K562 treated with DMSO at 1 percent for 4 hours (cell line): Measurements from ENCODE around the gene ZNF182. TPM values are rescaled to one million over a fixed set of nuclear protein-coding genes. Genes with fewer than 3 reads are reported as not detected.

Experiments
- total RNA-seq: library from RNA; unstranded; fragments of 300-600 nt; gene quantifications from 2 replicates; pipeline ENCODE4 v1.2.3, GENCODE V29; 2022; ENCODE audit not compliant: insufficient read depth

Gene ZNF182
- 2.1 and 3.3 TPM in 2 replicates for total RNA-seq

DNA sequence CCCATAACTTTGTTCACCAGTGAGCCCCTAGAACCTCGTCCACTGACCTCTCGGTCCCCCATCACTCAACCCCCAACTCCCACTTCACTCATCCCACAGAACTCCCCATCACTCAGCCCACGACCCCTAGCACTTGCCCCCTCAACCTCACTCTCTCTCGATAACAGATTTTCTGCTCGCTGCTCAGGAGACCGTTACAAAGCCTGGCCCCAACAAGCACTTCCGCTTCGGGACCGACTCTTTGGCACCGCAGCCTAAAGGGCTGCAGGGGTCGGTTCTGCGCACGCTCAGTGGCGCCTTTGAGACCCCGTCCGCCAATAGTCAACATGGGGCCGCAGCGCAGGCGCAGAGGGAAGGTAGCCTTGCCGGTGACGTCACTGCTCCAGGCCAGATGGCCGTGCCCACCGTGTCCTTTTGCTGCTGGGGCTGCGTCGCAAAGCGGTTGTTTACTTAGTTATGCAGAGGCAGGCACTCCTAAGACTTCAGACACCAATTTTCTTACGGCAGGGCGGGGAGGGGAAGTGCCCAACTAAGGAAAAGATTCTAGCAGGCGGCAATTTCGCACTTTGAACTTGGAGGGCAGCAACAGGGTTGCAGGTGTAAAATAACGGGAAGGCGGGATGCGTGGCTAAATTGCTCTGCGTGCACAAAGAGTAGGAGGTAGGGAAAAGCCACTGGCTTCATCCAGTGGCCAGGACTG is at the start of gene ZNF182:
TSS of gene ZNF182 (minus strand) at position 232 of the 700 bp plus-strand sequence. CDS start 1,380 bp downstream, outside the sequence.

GRCh38 chrX:48006688-48007087 is 2.9 kb upstream of the ZNF182 start, which contains the start of gene SPACA5:
TSS of gene SPACA5 (plus strand) at chrX:48006988. CDS start at chrX:48007803, 815 bp downstream.

Other genes starting within 250 kb of the ZNF182 start
- 3.7 and 7.3 TPM in 2 replicates for gene ZNF81, start 167.1 kb downstream of the ZNF182 start, total RNA-seq
- gene SPACA5, start 3.0 kb upstream of the ZNF182 start, total RNA-seq = not detected in 2 replicates
- gene ZNF630, start 67.7 kb upstream of the ZNF182 start, total RNA-seq = 0.30 TPM in 1 of 2 replicates, not detected in the other
- not detected in 2 replicates for gene SPACA5B, start 126.6 kb upstream of the ZNF182 start, total RNA-seq
- 1.1 TPM in 1 of 2 replicates, not detected in the other for gene SSX5, start 192.8 kb upstream of the ZNF182 start, total RNA-seq